Natural killer cell (primary cell): Measurements from ENCODE around the gene PTAR1. TPM values are rescaled to one million over a fixed set of nuclear protein-coding genes. Genes with fewer than 3 reads are reported as not detected.

Experiments
- ATAC-seq, 3 donors: fragments of 150-1000 bp in 2 of 3; fragments of 200-7000 bp in 1 of 3; cut with Tn5 transposase; 1 replicate in 1 of 3; 2 replicates in 2 of 3; pipeline ENCODE4 v1.10.0; 2021; ENCODE audit warnings: mild to moderate bottlenecking in 2 of 3, moderate library complexity in 2 of 3
- DNase-seq, 2 donors: peaks; one replicate each; pipeline versions ENCODE4 v3.0.0 to v3.0.0-alpha.2; 2013 to 2021; ENCODE audit warnings: mixed read lengths in 1 of 2
- H3K27ac ChIP-seq: one replicate; pipeline ENCODE4 v1.5.1; 2013; ENCODE audit warnings: mild to moderate bottlenecking, low read length
- H3K27me3 ChIP-seq: one replicate; pipeline ENCODE4 v1.6.1; 2013; ENCODE audit warnings: low read length; ENCODE audit not compliant: control insufficient read depth, insufficient read depth
- H3K36me3 ChIP-seq: one replicate; pipeline ENCODE4 v1.6.1; 2013; ENCODE audit warnings: low read length; ENCODE audit not compliant: control insufficient read depth, insufficient read depth
- H3K4me1 ChIP-seq: one replicate; pipeline ENCODE4 v1.6.1; 2013; ENCODE audit warnings: low read length; ENCODE audit not compliant: control insufficient read depth, insufficient read depth
- H3K4me3 ChIP-seq: one replicate; pipeline ENCODE4 v1.5.1; 2013; ENCODE audit warnings: low read length
- H3K9me3 ChIP-seq: one replicate; pipeline ENCODE4 v1.6.1; 2013; ENCODE audit warnings: low read length; ENCODE audit not compliant: control insufficient read depth, insufficient read depth
- H3K27ac Mint-ChIP-seq, 2 donors: one replicate each; pipeline ENCODE4 v1.8.0; 2022; ENCODE audit warnings: mild to moderate bottlenecking in 2 of 2, mixed read lengths in 2 of 2, moderate library complexity in 1 of 2
- H3K27me3 Mint-ChIP-seq, 2 donors: one replicate each; pipeline ENCODE4 v1.8.0; 2022; ENCODE audit warnings: low read depth in 2 of 2, mixed read lengths in 2 of 2
- H3K36me3 Mint-ChIP-seq: one replicate; pipeline ENCODE4 v1.8.0; 2022; ENCODE audit warnings: mixed read lengths
- H3K4me1 Mint-ChIP-seq, 2 donors: one replicate each; pipeline ENCODE4 v1.8.0; 2022; ENCODE audit warnings: mixed read lengths in 2 of 2
- H3K4me3 Mint-ChIP-seq: one replicate; pipeline ENCODE4 v1.8.0; 2022; ENCODE audit warnings: mild to moderate bottlenecking, moderate library complexity, mixed read lengths
- H3K9me3 Mint-ChIP-seq, 2 donors: one replicate each; pipeline ENCODE4 v1.8.0; 2022; ENCODE audit warnings: mixed read lengths in 2 of 2
- WGBS: methylation state at CpG from one replicate; pipeline ENCODE4 v1.1.7; 2013; ENCODE audit warnings: missing lambda C conversion rate; ENCODE audit not compliant: insufficient coverage; 5-methylcytosine and 5-hydroxymethylcytosine counted together
- intact Hi-C: fragments of 100-400 bp; cut with micrococcal nuclease; formaldehyde crosslinking; loops from one replicate; pipeline ENCODE4 v1.14.2; 2022
- total RNA-seq, 4 donors: library from RNA; stranded (reverse); fragments of 120-200 nt in 1 of 4; gene quantifications; one replicate each; pipeline versions ENCODE4 v1.2.3 to v1.2.4, GENCODE V29; 2013 to 2022
- TF ChIP-seq, protein P1 (sequence below): fragments of 200-600 bp; IDR thresholded peaks from one replicate; pipeline ENCODE4 v1.8.0; 2022; ENCODE audit warnings: antibody characterized with exemption

The PTAR1 gene
- total RNA-seq: 10 to 100 TPM; 76.4 to 87.9 (median 85.6) TPM
- 107 TPM for total RNA-seq (2013)

DNA sequence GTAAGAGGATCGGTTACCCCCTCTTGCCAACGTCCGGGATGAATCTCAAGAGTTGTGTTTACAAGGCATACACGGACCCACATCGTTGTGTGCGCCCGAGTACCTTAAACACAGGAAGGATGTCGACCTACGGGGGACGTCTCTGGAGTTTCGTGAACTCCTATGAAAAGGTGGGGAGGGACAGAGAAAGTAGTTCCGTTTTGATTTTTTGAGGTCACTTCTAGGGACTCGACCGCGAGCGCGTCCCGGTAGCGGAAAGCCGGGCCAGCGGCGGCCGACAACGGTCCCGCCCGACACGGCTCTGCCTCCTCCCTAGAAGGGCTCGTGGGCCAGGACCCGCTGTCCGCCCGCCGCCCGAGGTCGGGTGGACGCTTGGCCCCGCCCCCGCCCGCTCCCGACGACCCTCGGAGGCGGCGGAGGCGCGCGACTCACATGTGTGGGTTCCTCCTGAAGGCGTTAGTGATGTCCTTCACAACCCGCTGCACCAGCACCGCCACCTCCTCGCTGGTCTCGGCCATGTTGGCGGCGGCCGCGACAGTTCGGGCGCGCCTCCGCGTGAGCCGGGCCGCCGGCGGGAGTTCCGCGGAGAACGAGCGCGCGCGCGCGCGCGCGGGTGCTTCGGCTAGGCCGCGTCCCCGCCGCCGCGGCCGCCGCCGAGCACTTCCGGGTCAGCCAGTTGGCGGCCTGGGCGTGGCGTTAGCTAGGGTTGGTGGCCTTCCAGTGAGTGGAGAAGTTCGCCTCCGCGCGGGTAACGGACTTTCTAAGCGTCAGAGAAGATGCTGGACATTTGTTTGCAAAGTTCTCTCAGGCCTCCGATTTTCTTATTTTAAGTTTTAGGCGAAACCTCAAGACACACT lies at the start of gene PTAR1:
Gene PTAR1 (minus strand): TSS at position 591 of the 857 bp plus-strand sequence. CDS start 73 bp downstream, at position 518.
- intact Hi-C loops: loop anchor here (2.0 to 5.0 kb wide), 4 partner anchors 87 to 722 kb away; partner anchors contain the start of genes APBA1, FXN, KLF9 and SMC5
- DNase-seq (peak; percentile 89 to 95), ATAC-seq (peak; percentile 84 to 94 (median 84))
- peaks cover 26 to 39% of the 10 kb centered on the region in 2 donors for H3K4me1 Mint-ChIP-seq
- H3K36me3 ChIP-seq: peaks cover 2% of the 10 kb centered on the region
- peak within 1 kb of the TSS; percentile 92 for H3K27ac ChIP-seq
- TF ChIP-seq, protein P1, sequence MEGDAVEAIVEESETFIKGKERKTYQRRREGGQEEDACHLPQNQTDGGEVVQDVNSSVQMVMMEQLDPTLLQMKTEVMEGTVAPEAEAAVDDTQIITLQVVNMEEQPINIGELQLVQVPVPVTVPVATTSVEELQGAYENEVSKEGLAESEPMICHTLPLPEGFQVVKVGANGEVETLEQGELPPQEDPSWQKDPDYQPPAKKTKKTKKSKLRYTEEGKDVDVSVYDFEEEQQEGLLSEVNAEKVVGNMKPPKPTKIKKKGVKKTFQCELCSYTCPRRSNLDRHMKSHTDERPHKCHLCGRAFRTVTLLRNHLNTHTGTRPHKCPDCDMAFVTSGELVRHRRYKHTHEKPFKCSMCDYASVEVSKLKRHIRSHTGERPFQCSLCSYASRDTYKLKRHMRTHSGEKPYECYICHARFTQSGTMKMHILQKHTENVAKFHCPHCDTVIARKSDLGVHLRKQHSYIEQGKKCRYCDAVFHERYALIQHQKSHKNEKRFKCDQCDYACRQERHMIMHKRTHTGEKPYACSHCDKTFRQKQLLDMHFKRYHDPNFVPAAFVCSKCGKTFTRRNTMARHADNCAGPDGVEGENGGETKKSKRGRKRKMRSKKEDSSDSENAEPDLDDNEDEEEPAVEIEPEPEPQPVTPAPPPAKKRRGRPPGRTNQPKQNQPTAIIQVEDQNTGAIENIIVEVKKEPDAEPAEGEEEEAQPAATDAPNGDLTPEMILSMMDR: no peak
- H3K4me1 ChIP-seq: peaks cover 8% of the 10 kb centered on the region
- no peaks in the 10 kb centered on the region for H3K36me3 Mint-ChIP-seq
- no peaks in the 10 kb centered on the region for H3K27me3 Mint-ChIP-seq
- peak within 1 kb of the TSS; percentile 96 to 97 for H3K27ac Mint-ChIP-seq
- no peaks in the 10 kb centered on the region for H3K9me3 ChIP-seq
- H3K4me3 Mint-ChIP-seq: peak within 1 kb of the TSS; percentile 99
- WGBS: under 1% methylated on average over 98 of the region's 98 CpGs
- no peaks in the 10 kb centered on the region for H3K27me3 ChIP-seq
- H3K9me3 Mint-ChIP-seq: no peaks in the 10 kb centered on the region
- H3K4me3 ChIP-seq: peak within 1 kb of the TSS; percentile 56

DNA sequence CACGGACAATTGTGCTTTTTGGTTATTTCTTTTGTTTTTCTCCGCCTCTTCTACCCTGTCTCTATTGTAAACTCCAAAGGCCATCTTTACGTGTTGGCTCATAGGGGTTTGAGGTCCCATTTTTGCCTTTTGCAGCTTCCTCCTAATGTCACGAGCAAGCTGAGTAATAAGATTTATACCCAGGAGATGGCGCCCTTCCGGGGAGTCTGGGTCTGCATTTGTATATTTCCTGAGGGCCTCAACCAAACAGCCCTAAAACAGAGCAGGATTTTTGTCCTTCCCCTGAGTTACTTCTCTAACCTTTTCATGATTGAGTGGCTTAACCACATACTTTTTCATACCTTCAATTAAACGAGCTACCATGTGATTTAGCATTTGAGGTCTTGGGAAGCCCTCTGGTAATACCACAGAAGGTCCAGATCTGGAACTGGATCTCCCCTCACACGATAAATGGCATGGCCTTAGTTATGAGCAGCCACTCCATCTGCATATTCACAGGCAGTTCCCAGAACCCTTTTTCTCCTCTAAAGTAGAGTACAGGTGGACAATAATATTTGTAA lies 49.6 kb upstream of the PTAR1 start:
- Histone ChIP-seq H3K27ac (no peak overlapping the region), H3K36me3 (no peaks in the 10 kb centered on the region), H3K27me3 (no peaks in the 10 kb centered on the region), H3K9me3 (no peaks in the 10 kb centered on the region), H3K4me1 (no peaks in the 10 kb centered on the region), H3K4me3 (no peak overlapping the region)
- no peak for ATAC-seq
- 76% methylated on average over 8 of the region's 8 CpGs for WGBS
- Mint-ChIP-seq H3K27me3 (peaks cover 2 to 8% of the 10 kb centered on the region in 2 donors), H3K4me1 (no peaks in the 10 kb centered on the region), H3K4me3 (no peak overlapping the region), H3K36me3 (no peaks in the 10 kb centered on the region), H3K27ac (no peak overlapping the region), H3K9me3 (no peaks in the 10 kb centered on the region)
- TF ChIP-seq, protein P1: no peak
- peak in 1 of 2 donors; percentile 61 for DNase-seq
- intact Hi-C loops: no loop called here

- no peaks in the 10 kb centered on the region for H3K4me1 ChIP-seq
- H3K27ac ChIP-seq: no peak overlapping the region
- WGBS: 58% methylated on average over 6 of the region's 6 CpGs
- H3K4me1 Mint-ChIP-seq: no peaks in the 10 kb centered on the region
- DNase-seq (no peak), ATAC-seq (no peak)
- H3K9me3 ChIP-seq: no peaks in the 10 kb centered on the region
- no peaks in the 10 kb centered on the region for H3K36me3 ChIP-seq
- peaks cover 7 to 8% of the 10 kb centered on the region in 2 donors for H3K27me3 Mint-ChIP-seq
- H3K36me3 Mint-ChIP-seq: no peaks in the 10 kb centered on the region
- H3K4me3 Mint-ChIP-seq: no peak overlapping the region
- H3K27ac Mint-ChIP-seq: no peak overlapping the region
- H3K27me3 ChIP-seq: no peaks in the 10 kb centered on the region
- H3K4me3 ChIP-seq: no peak overlapping the region
- intact Hi-C loops: no loop called here
- TF ChIP-seq, protein P1: no peak
- H3K9me3 Mint-ChIP-seq: no peaks in the 10 kb centered on the region
These were observed 46.8 kb upstream of the PTAR1 start for GRCh38 chr9:69806627-69807026.
